Measurements from ENCODE around the gene DYNLT1. TPM values are rescaled to one million over a fixed set of nuclear protein-coding genes. Genes with fewer than 3 reads are reported as not detected.
"Not testable (repeated sequence)": the region's sequence is repeated elsewhere in the genome, so short reads cannot be mapped to it uniquely, and the experiment has no call there.

Gene DYNLT1
- 62.8 TPM for total RNA-seq

DNA sequence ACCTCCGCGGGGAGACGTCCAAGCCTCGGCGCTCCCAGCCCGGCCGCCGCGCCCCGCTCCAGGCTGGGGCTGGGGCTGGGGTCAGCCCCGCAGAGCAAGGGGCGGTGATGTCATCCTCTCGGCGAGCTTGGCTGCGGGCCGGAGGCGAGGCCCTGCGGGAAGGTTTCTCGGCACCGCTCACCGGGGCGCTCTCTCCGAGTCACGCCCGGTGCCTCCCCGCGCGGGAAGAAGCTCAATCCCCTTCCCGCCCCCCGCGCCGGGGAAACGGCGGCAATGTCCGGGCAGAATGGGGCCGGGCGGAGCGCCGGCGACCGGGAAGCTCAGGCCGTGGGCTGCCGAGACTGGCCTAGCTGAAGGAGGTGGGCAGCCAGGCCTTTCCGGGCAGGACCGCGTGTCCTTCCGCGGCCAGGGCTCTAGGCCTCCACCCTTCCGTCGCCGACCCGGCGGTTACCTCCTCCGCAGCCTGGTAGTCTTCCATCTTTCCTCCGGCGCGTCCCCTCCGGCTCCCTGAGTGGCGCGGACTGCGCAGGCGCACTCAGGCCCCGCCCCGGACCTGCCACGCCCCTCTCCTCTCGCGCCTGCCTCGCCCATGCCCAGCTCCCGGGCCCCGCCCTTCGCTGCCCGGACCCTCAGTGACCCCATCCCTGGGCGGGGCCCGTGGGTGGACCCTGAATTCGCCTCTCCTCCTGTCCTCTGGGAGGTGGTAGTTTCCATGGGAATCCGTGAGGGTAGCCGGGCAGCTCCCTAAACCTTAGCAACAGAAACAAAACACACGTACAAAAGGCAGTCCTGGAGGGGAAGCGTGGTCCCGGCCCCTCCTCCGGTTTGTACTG, at the start of gene DYNLT1:
TSS of gene DYNLT1 (minus strand) at position 513 of the 833 bp plus-strand sequence. CDS start at position 478, 35 bp downstream.
- DNase-seq (ENCODE audit: low spot score in 2 of 2) (peak; percentile 90 to 91), FAIRE-seq (no peak)

DNA sequence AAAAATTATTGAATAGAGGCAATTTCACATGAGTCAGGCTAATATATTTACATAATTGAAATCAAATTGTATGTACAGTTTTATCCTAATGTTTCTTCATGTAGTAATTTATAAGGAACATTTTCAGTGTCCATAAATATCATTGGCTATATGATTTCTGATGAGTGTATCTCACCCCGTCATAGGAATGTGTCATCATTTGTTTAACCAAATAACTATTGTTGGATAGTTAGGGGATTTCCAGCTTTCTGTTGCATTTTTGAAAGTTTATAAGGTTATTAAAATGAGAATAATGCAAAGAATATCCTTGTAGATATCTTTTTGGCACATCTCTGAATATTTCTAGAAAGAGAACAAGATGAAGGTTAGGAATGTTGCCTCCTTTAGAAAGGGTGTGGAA, 44.3 kb upstream of the DYNLT1 start:
- DNase-seq (ENCODE audit: low spot score in 2 of 2) (no peak), FAIRE-seq (no peak)

DNA sequence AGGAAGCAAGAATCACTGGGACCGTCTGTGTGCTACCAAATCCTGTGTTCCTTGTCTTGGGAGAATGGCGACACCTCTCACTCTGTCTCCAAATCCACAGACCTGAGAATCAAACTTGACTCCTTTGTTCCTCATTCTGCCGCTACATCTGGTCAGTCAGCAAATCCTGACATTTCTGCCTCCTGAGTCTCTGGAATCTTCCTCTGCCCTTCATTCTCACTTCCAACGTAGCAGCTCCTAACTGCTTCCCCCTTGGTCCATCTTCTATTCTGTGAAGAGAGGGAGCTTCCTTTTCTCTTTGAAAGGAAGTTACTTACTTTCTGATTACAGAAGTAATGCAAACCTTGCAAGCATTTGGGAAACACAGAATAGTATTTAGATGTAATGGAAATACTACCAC, 43.0 kb upstream of the DYNLT1 start:
- FAIRE-seq (no peak), DNase-seq (ENCODE audit: low spot score in 2 of 2) (no peak)

DNA sequence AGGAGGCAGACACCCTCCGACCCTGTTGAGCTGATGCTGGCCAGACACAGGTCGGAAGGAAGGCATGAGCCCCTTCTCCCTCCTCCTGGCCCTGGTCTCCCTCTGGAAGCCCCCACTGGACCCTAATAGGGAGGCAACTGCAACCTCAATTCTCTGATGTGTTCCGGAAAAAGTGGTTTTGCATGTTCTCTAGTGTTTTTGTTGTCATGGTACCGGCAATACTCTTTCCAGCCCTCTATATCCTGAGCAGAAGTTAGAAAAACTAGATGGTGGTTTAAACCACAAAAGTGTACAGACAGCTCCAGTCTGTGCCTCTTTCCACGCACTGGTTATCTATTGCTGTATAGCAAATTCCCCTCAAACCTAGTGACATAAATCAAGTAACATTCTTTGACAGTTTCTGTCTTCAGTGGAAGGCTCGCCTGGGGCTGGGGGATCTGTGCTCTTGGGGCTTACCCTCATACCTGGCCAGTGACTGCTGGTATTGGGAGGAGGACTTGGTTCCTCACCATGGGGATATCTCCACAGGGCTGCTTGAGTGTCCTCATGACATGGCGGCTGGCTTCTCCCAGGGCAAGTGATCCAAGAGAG, 42.3 kb upstream of the DYNLT1 start:
- FAIRE-seq = no peak
- no peak for DNase-seq (ENCODE audit: low spot score in 2 of 2)

- FAIRE-seq = no peak
- DNase-seq (ENCODE audit: low spot score in 2 of 2) = no peak
These were observed 41.8 kb upstream of the DYNLT1 start for GRCh38 chr6:158686311-158686710.

DNA sequence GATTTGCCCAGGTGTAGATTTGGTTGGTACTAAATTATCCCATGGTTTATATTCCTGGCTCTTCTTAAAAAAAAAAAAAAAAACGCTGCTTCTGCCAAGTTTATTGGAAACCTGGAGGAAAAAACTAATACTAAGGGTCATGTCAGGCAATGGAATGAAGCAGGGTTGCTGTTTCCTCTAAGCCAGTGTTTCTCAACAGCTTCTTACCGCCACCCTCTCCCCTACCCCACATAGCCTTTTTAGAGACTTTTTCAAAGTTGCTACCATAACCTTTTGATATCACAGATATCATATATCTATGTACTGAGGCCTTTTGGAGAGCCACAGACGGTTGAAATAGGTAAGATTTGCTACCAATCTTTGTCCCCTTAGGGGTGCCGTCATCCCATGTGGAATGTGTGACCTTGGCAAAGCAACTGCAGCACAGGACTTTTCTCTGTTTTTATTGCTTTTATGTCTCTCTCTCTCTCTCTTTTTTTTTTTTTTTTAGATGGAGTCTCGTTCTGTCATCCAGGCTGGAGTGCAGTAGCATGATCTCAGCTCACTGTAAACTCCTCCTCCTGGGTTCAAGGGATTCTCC, 40.3 kb upstream of the DYNLT1 start:
- no peak for FAIRE-seq
- DNase-seq (ENCODE audit: low spot score in 2 of 2) = no peak

DNA sequence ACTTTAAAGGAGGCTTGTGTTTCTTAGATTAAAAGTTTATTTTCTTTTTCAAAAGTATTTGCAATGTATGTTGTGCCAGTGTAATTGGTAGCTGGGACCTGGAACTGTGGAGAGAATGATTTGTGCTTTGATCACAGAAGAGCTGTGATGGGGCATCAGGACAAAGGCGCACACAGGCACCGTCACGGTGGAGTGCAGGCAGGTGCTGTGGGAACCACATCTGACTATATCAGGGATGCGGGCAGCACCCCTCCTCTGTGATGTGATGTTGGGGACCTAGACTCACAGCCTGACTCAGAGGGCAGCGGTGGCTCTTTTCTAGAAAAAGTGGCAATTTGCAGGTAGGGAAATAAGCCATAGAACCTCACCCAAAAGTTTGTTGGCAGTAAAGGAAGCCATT, 39.8 kb upstream of the DYNLT1 start:
- DNase-seq (ENCODE audit: low spot score in 2 of 2) (no peak), FAIRE-seq (no peak)

DNA sequence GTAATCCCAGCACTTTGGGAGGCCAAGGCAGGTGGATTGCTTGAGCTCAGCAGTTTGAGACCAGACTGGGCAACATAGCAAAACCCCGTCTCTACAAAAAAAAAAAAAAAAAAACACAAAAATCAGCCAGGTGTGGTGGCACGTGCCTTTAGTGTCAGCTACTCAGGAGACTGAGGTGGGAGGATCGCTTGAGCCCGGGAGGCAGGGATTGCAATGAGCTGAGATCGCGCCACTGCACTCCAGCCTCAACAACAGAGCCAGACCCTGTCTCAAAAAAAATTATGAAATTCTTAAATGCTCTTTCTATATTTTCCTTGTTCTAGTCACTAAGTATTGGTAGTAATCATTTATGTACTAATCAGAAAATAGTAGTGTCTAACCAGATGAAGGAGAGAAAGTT, 35.9 kb upstream of the DYNLT1 start:
- DNase-seq (ENCODE audit: low spot score in 2 of 2) = no peak
- no peak for FAIRE-seq

DNA sequence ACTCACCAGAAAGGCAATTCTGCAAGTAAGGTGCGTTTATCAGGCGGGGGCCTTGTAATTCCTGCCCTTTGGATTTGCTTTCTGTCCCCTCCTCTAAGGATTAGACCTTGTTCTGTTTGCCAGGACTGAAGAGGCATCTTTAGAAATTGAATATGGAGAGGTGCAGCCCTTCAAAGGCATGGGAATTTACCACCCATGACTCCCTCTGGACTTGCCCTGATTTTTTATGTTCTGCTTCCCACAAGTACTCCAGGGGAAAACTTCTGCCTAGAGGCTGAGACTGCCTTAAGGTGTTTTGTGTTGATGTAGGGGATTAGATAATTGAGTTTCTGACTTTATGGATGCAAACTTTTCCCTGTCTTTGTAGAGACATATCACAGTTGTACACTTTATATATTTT, 35.5 kb upstream of the DYNLT1 start:
- DNase-seq (ENCODE audit: low spot score in 2 of 2) = no peak
- FAIRE-seq = no peak

- DNase-seq (ENCODE audit: low spot score in 2 of 2) = no peak
- no peak for FAIRE-seq
These were observed 33.5 kb upstream of the DYNLT1 start for GRCh38 chr6:158677906-158678578.

DNA sequence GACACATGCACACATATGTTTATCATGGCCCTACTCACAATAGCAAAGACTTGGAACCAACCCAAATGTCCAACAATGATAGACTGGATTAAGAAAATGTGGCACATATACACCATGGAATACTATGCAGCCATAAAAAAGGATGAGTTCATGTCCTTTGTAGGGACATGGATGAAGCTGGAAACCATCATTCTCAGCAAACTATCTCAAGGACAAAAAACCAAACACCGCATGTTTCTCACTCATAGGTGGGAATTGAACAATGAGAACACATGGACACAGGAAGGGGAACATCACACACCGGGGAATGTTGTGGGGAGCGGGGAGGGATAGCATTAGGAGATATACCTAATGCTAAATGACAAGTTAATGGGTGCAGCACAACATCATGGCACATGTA, 32.6 kb upstream of the DYNLT1 start:
- FAIRE-seq = not testable (repeated sequence)

GRCh38 chr6:158674342-158675131, 30.0 kb upstream of the DYNLT1 start:
- FAIRE-seq (no peak), DNase-seq (ENCODE audit: low spot score in 2 of 2) (no peak)

More for the DNA sequence above, 32.6 kb upstream of the DYNLT1 start:
- DNase-seq (ENCODE audit: low spot score in 2 of 2) = not testable (repeated sequence)

DNA sequence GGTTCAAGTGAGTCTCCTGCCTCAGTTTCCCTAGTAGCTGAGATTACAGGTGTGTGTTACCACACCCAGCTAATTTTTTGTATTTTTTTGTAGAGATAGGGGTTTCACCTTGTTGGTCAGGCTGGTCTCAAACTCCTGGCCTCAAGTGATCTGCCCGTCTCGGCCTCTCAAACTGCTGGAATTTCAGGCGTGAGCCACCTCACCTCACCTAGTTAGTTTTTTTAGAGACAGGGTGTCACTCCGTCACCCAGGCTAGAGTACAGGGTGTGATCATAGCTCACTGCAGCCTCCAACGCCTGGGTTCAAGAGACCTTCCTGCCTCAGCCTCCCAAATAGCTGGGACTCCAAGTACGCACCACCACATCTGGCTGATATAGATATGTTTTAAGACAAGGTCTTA, 28.2 kb upstream of the DYNLT1 start:
- no peak for FAIRE-seq
- DNase-seq (ENCODE audit: low spot score in 2 of 2) = no peak

DNA sequence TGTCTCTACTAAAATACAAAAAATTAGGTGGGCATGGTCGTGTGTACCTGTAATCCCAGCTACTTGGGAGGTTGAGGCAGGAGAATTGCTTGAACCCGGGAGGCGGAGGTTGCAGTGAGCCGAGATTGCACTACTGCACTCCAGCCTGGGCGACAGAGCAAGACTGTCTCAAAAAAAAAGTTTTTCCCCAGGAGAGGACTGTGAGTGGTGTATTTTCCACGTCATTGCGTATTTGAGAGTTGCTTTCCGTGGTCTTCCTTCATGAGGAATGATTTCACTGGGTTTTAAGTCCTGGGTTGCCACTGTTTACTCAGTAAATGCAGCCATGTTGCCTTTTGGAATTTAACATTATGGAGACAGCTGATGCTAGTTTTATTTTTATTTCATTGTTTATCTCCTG, 27.6 kb upstream of the DYNLT1 start:
- not testable (repeated sequence) for DNase-seq (ENCODE audit: low spot score in 2 of 2); FAIRE-seq

GRCh38 chr6:158669145-158670035, 24.8 kb upstream of the DYNLT1 start:
- no peak for FAIRE-seq

GRCh38 chr6:158668707-158669103, 24.2 kb upstream of the DYNLT1 start:
- DNase-seq (ENCODE audit: low spot score in 2 of 2) (no peak), FAIRE-seq (no peak)

More at GRCh38 chr6:158669145-158670035, 24.8 kb upstream of the DYNLT1 start:
- no peak for DNase-seq (ENCODE audit: low spot score in 2 of 2)

- FAIRE-seq (no peak), DNase-seq (ENCODE audit: low spot score in 2 of 2) (no peak)
These were observed 22.9 kb upstream of the DYNLT1 start for GRCh38 chr6:158667360-158667981.

GRCh38 chr6:158666628-158667359, 22.3 kb upstream of the DYNLT1 start:
- FAIRE-seq (no peak), DNase-seq (ENCODE audit: low spot score in 2 of 2) (no peak)
